Uterus (tissue), 2 donors: Measurements from ENCODE around the gene PCDH9.

ENCODE experiments used
- POLR2A ChIP-seq, 2 donors: fragments of 450-650 bp; IDR thresholded peaks; one replicate each; pipeline ENCODE4 v1.6.1; 2016; ENCODE audit warnings: antibody characterized with exemption in 2 of 2, mild to moderate bottlenecking in 1 of 2, moderate library complexity in 1 of 2
- TF ChIP-seq, protein P1 (sequence below), 4 experiments: fragments of 200-600 bp in 2 of 4; fragments of 450-650 bp in 2 of 4; sonication (generic) in 2 of 4; IDR thresholded peaks; one replicate each; pipeline ENCODE4 v1.5.1; 2016 to 2019; ENCODE audit warnings: antibody characterized with exemption in 4 of 4, mild to moderate bottlenecking in 2 of 4, moderate library complexity in 1 of 4

DNA sequence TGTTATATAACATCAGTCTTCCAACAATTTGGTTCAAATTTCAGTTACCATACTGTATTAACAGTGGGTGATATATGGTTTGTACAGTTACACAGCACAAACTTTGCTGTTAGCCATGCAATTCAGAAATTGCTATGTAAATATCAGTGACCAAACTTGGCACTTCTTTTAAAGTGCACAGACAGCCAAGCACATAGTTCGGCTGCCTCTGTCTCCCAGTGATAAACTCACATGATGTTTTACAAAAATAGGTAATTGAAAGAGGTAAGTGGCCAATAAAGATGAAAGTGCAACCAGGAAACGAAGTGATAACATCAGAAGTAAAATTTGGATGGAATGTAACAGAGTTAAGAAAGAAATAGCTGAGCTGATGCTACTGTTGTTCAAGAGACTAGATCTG is 143.9 kb downstream of the PCDH9 start:
- no peak for TF ChIP-seq POLR2A (IDR thresholded peaks at IDR 0.05)
- TF ChIP-seq, protein P1, sequence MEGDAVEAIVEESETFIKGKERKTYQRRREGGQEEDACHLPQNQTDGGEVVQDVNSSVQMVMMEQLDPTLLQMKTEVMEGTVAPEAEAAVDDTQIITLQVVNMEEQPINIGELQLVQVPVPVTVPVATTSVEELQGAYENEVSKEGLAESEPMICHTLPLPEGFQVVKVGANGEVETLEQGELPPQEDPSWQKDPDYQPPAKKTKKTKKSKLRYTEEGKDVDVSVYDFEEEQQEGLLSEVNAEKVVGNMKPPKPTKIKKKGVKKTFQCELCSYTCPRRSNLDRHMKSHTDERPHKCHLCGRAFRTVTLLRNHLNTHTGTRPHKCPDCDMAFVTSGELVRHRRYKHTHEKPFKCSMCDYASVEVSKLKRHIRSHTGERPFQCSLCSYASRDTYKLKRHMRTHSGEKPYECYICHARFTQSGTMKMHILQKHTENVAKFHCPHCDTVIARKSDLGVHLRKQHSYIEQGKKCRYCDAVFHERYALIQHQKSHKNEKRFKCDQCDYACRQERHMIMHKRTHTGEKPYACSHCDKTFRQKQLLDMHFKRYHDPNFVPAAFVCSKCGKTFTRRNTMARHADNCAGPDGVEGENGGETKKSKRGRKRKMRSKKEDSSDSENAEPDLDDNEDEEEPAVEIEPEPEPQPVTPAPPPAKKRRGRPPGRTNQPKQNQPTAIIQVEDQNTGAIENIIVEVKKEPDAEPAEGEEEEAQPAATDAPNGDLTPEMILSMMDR (IDR thresholded peaks at IDR 0.05): no peak
